Measurements from ENCODE around the gene RALGAPA2.

DNA sequence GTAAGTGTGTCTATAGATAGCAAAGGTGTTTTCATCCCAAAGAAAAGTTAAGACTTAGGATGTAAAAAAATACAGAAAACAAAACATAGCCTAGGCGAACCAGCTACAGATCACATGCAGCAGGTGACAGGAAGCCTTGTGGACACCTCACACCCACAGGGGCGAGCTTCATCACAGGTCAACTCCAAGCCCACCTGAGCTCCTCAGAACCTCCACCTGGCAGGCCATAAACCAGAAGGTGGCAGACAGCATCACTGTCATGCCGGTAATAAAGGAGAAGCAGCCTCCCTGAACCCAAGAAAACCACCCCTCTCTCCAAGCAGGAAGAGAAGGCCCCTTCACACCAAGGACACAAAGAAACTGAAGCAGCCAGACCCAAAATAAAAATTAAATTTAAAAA lies 1.0 kb downstream of the RALGAPA2 start:
- TF ChIP-seq CTCF (IDR thresholded peaks at IDR 0.05) (no peak), POLR2A (IDR thresholded peaks at IDR 0.05) (no peak)
